OCI-LY3 (cell line): ENCODE data around the gene ADA.

ENCODE experiments used
- H2AFZ ChIP-seq: fragments of 200-600, 300-600 bp; shearing (Covaris generic); 2 replicates; pipeline ENCODE4 v1.6.0; 2014; ENCODE audit warnings: antibody characterized with exemption, low read depth, low read length
- H3K27ac ChIP-seq: fragments of 200-600, 300-600 bp; sonication (generic); 2 replicates; pipeline ENCODE4 v1.5.1; 2014; ENCODE audit warnings: mild to moderate bottlenecking, low read length, moderate library complexity, mixed read lengths
- H3K27me3 ChIP-seq: fragments of 200-600, 300-600 bp; sonication (generic); 2 replicates; pipeline ENCODE4 v1.6.1; 2014; ENCODE audit warnings: low read depth, low read length, mixed read lengths
- H3K36me3 ChIP-seq: fragments of 200-600, 300-600 bp; sonication (generic); replicated peaks from 2 replicates; pipeline ENCODE3; 2014; ENCODE audit warnings: low read depth, low read length, mixed read lengths
- H3K4me1 ChIP-seq: fragments of 300-600, 200-600 bp; sonication (generic); 2 replicates; pipeline ENCODE4 v1.6.1; 2014; ENCODE audit warnings: low read length, mixed read lengths
- H3K4me2 ChIP-seq: fragments of 200-600, 300-600 bp; sonication (generic); 2 replicates; pipeline ENCODE4 v1.6.1; 2014; ENCODE audit warnings: low read length, mixed read lengths
- H3K4me3 ChIP-seq: fragments of 300-600, 200-600 bp; sonication (generic); 2 replicates; pipeline ENCODE4 v1.5.1; 2014; ENCODE audit warnings: antibody characterized with exemption, mild to moderate bottlenecking, low read length, moderate library complexity
- H3K79me2 ChIP-seq: fragments of 300-600, 200-600 bp; shearing (Covaris generic); 2 replicates; pipeline ENCODE4 v1.6.1; 2014; ENCODE audit warnings: mild to moderate bottlenecking, low read length, mixed read lengths
- H3K9ac ChIP-seq: fragments of 300-600, 200-600 bp; shearing (Covaris generic); 2 replicates; pipeline ENCODE4 v1.6.0; 2014; ENCODE audit warnings: mild to moderate bottlenecking, low read length, moderate library complexity
- H3K9me3 ChIP-seq: fragments of 200-600, 300-600 bp; shearing (Covaris generic); 2 replicates; pipeline ENCODE4 v1.6.1; 2014; ENCODE audit warnings: low read length, mixed read lengths; ENCODE audit not compliant: insufficient read depth
- H4K20me1 ChIP-seq: fragments of 200-600, 300-600 bp; sonication (generic); 2 replicates; pipeline ENCODE4 v1.6.1; 2016; ENCODE audit warnings: low read length, mixed read lengths; ENCODE audit not compliant: insufficient read depth
- CTCF ChIP-seq: fragments of 200-600, 300-600 bp; sonication (generic); IDR thresholded peaks from 2 replicates; pipeline ENCODE4 v1.5.1; 2014; ENCODE audit warnings: antibody characterized with exemption, low read length, low read depth
- EZH2phosphoT487 ChIP-seq: fragments of 200-600 bp; shearing (Covaris generic); IDR thresholded peaks from 2 replicates; pipeline ENCODE4 v1.6.1; 2018; ENCODE audit warnings: antibody characterized with exemption, mixed run types, low read depth

ADA gene

GRCh38 chr20:44648068-44648467 is 3.4 kb downstream of the ADA start:
- Histone ChIP-seq H4K20me1 (no peaks in the 10 kb centered on the region), H3K79me2 (peaks cover 65% of the 10 kb centered on the region), H2AFZ (no peak overlapping the region), H3K27ac (no peak overlapping the region), H3K27me3 (no peaks in the 10 kb centered on the region), H3K4me3 (no peak overlapping the region), H3K9ac (no peak overlapping the region), H3K4me1 (peaks cover 75% of the 10 kb centered on the region), H3K36me3 (peaks cover 14% of the 10 kb centered on the region), H3K4me2 (peak overlapping the region; percentile 9), H3K9me3 (no peaks in the 10 kb centered on the region)
- TF ChIP-seq EZH2phosphoT487, result no peak

- H3K9ac ChIP-seq, result peak overlapping the region; percentile 62
- peak overlapping the region; percentile 88 for H3K4me2 ChIP-seq
- no peak overlapping the region for H2AFZ ChIP-seq
- H3K4me1 ChIP-seq, result peaks cover 84% of the 10 kb centered on the region
- peaks cover 14% of the 10 kb centered on the region for H3K36me3 ChIP-seq
- peaks cover 73% of the 10 kb centered on the region for H3K79me2 ChIP-seq
- TF ChIP-seq CTCF (no peak), EZH2phosphoT487 (no peak)
- no peaks in the 10 kb centered on the region for H3K9me3 ChIP-seq
- peak overlapping the region; percentile 84 for H3K27ac ChIP-seq
- H3K27me3 ChIP-seq, result no peaks in the 10 kb centered on the region
- peak overlapping the region; percentile 64 for H3K4me3 ChIP-seq
- H4K20me1 ChIP-seq, result no peaks in the 10 kb centered on the region
These were observed 4.7 kb downstream of the ADA start for GRCh38 chr20:44646641-44647274.

GRCh38 chr20:44646023-44646640 is 5.4 kb downstream of the ADA start:
- peak overlapping the region; percentile 84 for H3K27ac ChIP-seq
- H3K4me1 ChIP-seq, result peaks cover 87% of the 10 kb centered on the region
- H2AFZ ChIP-seq, result no peak overlapping the region
- no peak for TF ChIP-seq CTCF
- TF ChIP-seq EZH2phosphoT487, result no peak
- H3K4me3 ChIP-seq, result peak overlapping the region; percentile 64
- no peaks in the 10 kb centered on the region for H4K20me1 ChIP-seq
- no peaks in the 10 kb centered on the region for H3K27me3 ChIP-seq
- peak overlapping the region; percentile 88 for H3K4me2 ChIP-seq
- H3K79me2 ChIP-seq, result peaks cover 71% of the 10 kb centered on the region
- H3K36me3 ChIP-seq, result peaks cover 17% of the 10 kb centered on the region
- H3K9me3 ChIP-seq, result no peaks in the 10 kb centered on the region
- H3K9ac ChIP-seq, result peak overlapping the region; percentile 62

GRCh38 chr20:44644667-44645131 is 6.8 kb downstream of the ADA start:
- no peak overlapping the region for H2AFZ ChIP-seq
- no peaks in the 10 kb centered on the region for H4K20me1 ChIP-seq
- H3K4me3 ChIP-seq, result no peak overlapping the region
- peaks cover 27% of the 10 kb centered on the region for H3K36me3 ChIP-seq
- no peak for TF ChIP-seq CTCF
- TF ChIP-seq EZH2phosphoT487, result no peak
- peak overlapping the region; percentile 38; the same call in 1 of the 2 replicates for H3K27ac ChIP-seq
- no peaks in the 10 kb centered on the region for H3K27me3 ChIP-seq
- peaks cover 57% of the 10 kb centered on the region for H3K79me2 ChIP-seq
- H3K9ac ChIP-seq, result no peak overlapping the region
- H3K9me3 ChIP-seq, result no peaks in the 10 kb centered on the region
- H3K4me2 ChIP-seq, result no peak overlapping the region
- H3K4me1 ChIP-seq, result peaks cover 77% of the 10 kb centered on the region
